ENCODE measurements around the gene KRTAP12-3.

- TF ChIP-seq REST (IDR thresholded peaks at IDR 0.05; ENCODE audit: low read depth) (no peak), CREB1 (IDR thresholded peaks at IDR 0.05; ENCODE audit: low read depth) (no peak), YY1 (IDR thresholded peaks at IDR 0.05; ENCODE audit: low read depth) (no peak), EP300 (IDR thresholded peaks at IDR 0.05; ENCODE audit: borderline replicate concordance) (no peak), TAF1 (IDR thresholded peaks at IDR 0.05; ENCODE audit: low read depth) (no peak), FOXM1 (IDR thresholded peaks at IDR 0.05; ENCODE audit: borderline replicate concordance, low read depth) (no peak), CEBPB (IDR thresholded peaks at IDR 0.05) (no peak), EGR1 (IDR thresholded peaks at IDR 0.05) (no peak)
- TF ChIP-seq, protein P1, sequence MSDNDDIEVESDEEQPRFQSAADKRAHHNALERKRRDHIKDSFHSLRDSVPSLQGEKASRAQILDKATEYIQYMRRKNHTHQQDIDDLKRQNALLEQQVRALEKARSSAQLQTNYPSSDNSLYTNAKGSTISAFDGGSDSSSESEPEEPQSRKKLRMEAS (IDR thresholded peaks at IDR 0.05) = no peak
Measured at GRCh38 chr21:44701541-44701940, 43.8 kb downstream of the KRTAP12-3 start.

Measured in Ishikawa (cell line).